Neural cell (in vitro differentiated cells): ENCODE data around the gene ARTN.

Experiments used
- EZH2 ChIP-seq: fragments of 200-600, 300-800 bp; shearing (Covaris generic), sonication (generic); IDR thresholded peaks from 2 replicates; pipeline ENCODE4 v1.6.1; 2014; ENCODE audit warnings: antibody characterized with exemption, low read length, borderline replicate concordance, mild to moderate bottlenecking; ENCODE audit not compliant: insufficient read depth, poor library complexity, severe bottlenecking
- MXI1 ChIP-seq: fragments of 450-650 bp; conservative IDR thresholded peaks from 2 replicates; pipeline ENCODE4 v1.6.1; 2014; ENCODE audit warnings: antibody characterized with exemption, mild to moderate bottlenecking; ENCODE audit not compliant: poor library complexity, severe bottlenecking
- TAF1 ChIP-seq: IDR thresholded peaks from 2 replicates; pipeline ENCODE4 v1.6.1; 2012; ENCODE audit warnings: low read depth
- TF ChIP-seq, protein P1 (sequence below): IDR thresholded peaks from 2 replicates; pipeline ENCODE4 v1.6.1; 2012; ENCODE audit warnings: borderline replicate concordance
- TF ChIP-seq, protein P2 (sequence below): fragments of 450-650 bp; IDR thresholded peaks from 2 replicates; pipeline ENCODE4 v1.5.1; 2014; ENCODE audit warnings: antibody characterized with exemption, mild to moderate bottlenecking, moderate library complexity; ENCODE audit not compliant: poor library complexity, severe bottlenecking

DNA sequence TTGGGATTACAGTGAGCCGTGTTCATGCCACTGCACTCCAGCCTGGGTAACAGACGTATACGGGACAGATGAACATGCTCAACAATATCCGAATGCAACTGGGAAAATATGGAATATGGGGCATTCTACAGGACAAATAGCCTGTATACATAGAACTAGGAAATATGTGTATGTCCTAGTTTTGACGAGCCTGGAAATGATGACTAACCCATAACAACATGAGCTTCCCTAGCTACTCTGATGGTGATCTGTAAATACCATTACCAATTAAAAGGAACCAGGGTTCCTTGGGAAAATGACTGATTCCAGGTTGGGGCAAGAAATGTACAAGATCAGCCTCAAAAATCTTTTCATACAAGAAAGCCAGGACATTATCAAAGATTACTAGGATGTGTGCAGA, 42.8 kb upstream of the ARTN start:
- TF ChIP-seq, protein P1, sequence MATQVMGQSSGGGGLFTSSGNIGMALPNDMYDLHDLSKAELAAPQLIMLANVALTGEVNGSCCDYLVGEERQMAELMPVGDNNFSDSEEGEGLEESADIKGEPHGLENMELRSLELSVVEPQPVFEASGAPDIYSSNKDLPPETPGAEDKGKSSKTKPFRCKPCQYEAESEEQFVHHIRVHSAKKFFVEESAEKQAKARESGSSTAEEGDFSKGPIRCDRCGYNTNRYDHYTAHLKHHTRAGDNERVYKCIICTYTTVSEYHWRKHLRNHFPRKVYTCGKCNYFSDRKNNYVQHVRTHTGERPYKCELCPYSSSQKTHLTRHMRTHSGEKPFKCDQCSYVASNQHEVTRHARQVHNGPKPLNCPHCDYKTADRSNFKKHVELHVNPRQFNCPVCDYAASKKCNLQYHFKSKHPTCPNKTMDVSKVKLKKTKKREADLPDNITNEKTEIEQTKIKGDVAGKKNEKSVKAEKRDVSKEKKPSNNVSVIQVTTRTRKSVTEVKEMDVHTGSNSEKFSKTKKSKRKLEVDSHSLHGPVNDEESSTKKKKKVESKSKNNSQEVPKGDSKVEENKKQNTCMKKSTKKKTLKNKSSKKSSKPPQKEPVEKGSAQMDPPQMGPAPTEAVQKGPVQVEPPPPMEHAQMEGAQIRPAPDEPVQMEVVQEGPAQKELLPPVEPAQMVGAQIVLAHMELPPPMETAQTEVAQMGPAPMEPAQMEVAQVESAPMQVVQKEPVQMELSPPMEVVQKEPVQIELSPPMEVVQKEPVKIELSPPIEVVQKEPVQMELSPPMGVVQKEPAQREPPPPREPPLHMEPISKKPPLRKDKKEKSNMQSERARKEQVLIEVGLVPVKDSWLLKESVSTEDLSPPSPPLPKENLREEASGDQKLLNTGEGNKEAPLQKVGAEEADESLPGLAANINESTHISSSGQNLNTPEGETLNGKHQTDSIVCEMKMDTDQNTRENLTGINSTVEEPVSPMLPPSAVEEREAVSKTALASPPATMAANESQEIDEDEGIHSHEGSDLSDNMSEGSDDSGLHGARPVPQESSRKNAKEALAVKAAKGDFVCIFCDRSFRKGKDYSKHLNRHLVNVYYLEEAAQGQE, result no peak
- TF ChIP-seq, protein P2, sequence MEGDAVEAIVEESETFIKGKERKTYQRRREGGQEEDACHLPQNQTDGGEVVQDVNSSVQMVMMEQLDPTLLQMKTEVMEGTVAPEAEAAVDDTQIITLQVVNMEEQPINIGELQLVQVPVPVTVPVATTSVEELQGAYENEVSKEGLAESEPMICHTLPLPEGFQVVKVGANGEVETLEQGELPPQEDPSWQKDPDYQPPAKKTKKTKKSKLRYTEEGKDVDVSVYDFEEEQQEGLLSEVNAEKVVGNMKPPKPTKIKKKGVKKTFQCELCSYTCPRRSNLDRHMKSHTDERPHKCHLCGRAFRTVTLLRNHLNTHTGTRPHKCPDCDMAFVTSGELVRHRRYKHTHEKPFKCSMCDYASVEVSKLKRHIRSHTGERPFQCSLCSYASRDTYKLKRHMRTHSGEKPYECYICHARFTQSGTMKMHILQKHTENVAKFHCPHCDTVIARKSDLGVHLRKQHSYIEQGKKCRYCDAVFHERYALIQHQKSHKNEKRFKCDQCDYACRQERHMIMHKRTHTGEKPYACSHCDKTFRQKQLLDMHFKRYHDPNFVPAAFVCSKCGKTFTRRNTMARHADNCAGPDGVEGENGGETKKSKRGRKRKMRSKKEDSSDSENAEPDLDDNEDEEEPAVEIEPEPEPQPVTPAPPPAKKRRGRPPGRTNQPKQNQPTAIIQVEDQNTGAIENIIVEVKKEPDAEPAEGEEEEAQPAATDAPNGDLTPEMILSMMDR, result no peak
- no peak for TF ChIP-seq EZH2
- TF ChIP-seq TAF1, result no peak
- no peak for TF ChIP-seq MXI1
